ELF-1 (cell line): ENCODE measurements around the gene EFNA1.

ENCODE experiments used
- DNase-seq: peaks from one replicate; pipeline ENCODE4 v3.0.0-alpha.2; 2016; ENCODE audit warnings: low read depth, low spot score

EFNA1 gene

GRCh38 chr1:155124503-155125463, 2.9 kb upstream of the EFNA1 start:
- peak; percentile 95 for DNase-seq

- DNase-seq, result peak; percentile 61
Measured at GRCh38 chr1:155125511-155125945, 2.1 kb upstream of the EFNA1 start.

- DNase-seq, result peak; percentile 92
Measured at GRCh38 chr1:155125946-155126555, 1.6 kb upstream of the EFNA1 start.

- DNase-seq, result peak; percentile 90
Measured at GRCh38 chr1:155126556-155127104, 1.0 kb upstream of the EFNA1 start.

- no peak for DNase-seq
Measured at GRCh38 chr1:155127967-155128754, 485 bp downstream of the EFNA1 start.

GRCh38 chr1:155128755-155129473, 1.2 kb downstream of the EFNA1 start:
- peak; percentile 27 for DNase-seq

- no peak for DNase-seq
Measured at GRCh38 chr1:155130272-155131006, 2.8 kb downstream of the EFNA1 start.

DNA sequence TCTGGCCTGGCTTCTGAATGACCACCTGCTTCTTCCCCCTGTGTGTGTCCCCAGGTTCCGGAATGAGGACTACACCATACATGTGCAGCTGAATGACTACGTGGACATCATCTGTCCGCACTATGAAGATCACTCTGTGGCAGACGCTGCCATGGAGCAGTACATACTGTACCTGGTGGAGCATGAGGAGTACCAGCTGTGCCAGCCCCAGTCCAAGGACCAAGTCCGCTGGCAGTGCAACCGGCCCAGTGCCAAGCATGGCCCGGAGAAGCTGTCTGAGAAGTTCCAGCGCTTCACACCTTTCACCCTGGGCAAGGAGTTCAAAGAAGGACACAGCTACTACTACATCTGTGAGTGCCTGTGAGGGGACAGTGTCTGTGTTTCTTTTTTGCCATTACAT, 3.6 kb downstream of the EFNA1 start:
- no peak for DNase-seq

DNA sequence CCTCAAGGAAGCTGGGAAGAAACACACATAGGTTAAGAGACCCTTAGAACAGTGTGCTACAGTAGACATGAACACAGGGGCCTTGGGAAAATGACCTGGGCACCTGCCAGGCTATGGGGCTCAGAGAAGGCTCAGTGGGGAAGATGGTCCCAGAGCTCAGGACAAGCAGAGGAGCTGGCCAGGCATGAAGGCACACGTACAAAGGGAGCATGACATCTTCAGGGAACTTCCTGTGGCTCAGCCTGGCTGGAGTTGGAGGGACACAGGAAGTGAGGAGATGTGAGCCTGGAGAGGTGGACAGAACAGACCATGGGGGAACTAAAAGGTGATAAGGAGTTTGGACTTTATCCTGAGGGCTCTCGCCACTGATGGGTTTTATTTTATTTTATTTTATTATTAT, 4.2 kb downstream of the EFNA1 start:
- DNase-seq, result no peak

- DNase-seq, result no peak
Measured at GRCh38 chr1:155133799-155134281, 6.2 kb downstream of the EFNA1 start.

GRCh38 chr1:155134322-155134721, 6.6 kb downstream of the EFNA1 start:
- DNase-seq, result no peak

GRCh38 chr1:155134880-155135414, 7.3 kb downstream of the EFNA1 start:
- DNase-seq, result peak; percentile 83

DNA sequence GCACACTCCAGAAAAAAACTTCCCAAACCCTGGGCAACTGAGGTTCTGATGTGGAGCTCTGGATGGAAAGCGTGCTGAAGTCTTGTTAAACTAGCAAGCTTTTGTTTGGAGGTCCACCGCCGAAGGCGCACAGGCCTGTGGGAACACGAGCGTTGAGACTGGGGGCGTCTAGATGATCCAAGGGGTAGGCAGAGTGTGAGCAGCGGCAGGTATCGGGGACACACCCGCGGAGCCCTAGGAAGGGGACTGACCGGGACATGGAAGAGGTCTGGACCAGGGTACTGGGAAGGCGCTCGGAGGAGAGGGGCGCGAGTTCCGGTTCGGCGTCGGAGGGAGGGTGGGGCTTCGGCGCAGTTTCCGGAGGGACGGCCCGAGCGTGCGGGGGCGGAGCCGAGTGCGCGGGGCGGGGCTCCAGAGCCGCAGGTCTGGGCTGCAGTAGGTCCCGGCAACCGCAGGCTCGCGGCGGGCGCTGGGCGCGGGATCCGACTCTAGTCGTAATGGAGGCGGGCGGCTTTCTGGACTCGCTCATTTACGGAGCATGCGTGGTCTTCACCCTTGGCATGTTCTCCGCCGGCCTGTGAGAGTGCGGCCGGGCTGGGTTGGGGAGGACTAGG, 7.8 kb downstream of the EFNA1 start, which contains the start of gene SLC50A1:
Gene SLC50A1, plus strand, starts transcription at position 438 of the 614 bp plus-strand sequence. Its CDS starts 60 bp downstream, at position 498.
- peak; percentile 98 for DNase-seq

DNA sequence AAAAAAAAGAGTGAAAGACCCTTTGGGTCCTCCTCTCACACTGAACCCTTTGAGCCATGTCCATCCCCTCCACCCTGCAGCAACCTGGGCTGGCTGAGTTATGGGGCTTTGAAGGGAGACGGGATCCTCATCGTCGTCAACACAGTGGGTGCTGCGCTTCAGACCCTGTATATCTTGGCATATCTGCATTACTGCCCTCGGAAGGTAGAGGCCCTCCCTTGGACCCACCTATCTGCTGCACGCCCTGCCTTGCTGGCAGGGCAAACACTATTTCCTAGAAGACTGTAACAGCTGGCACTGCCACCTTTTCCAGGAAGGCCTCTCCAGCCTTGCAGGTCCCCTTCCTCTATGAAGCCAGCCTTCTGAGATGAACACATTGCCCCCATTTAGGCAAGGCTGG, 9.1 kb downstream of the EFNA1 start:
- DNase-seq, result peak; percentile 27

GRCh38 chr1:155137154-155137949, 9.7 kb downstream of the EFNA1 start:
- DNase-seq, result no peak

GRCh38 chr1:155139895-155140629, 12.4 kb downstream of the EFNA1 start, which contains the start of gene DPM3:
Gene DPM3 (minus strand): TSS chr1:155140531. CDS start chr1:155140240, 291 bp downstream.
- DNase-seq, result peak; percentile 76

- no peak for DNase-seq
Measured at GRCh38 chr1:155140630-155140953, 12.9 kb downstream of the EFNA1 start.

- DNase-seq, result no peak
Measured at GRCh38 chr1:155141749-155142148, 14.1 kb downstream of the EFNA1 start.
